ENCODE measurements around the gene SLC30A5. TPM values are rescaled to one million over a fixed set of nuclear protein-coding genes. Genes with fewer than 3 reads are reported as not detected.
"Not testable (repeated sequence)": the region's sequence is repeated elsewhere in the genome, so short reads cannot be mapped to it uniquely, and the experiment has no call there.

Gene SLC30A5
- total and polyA plus RNA-seq, 2 experiments from 2014 or later: 63.2 to 66.8 TPM

GRCh38 chr5:69140827-69141226 is 47.0 kb downstream of the SLC30A5 start:
- Histone ChIP-seq H3F3A (ENCODE audit: insufficient read depth) (no peaks in the 10 kb centered on the region), H3K9ac (no peak overlapping the region), H3K9me3 (ENCODE audit: low read depth) (no peaks in the 10 kb centered on the region), H4K20me1 (ENCODE audit: insufficient read depth) (no peaks in the 10 kb centered on the region), H3K36me3 (ENCODE audit: low read depth) (no peaks in the 10 kb centered on the region), H3K79me2 (ENCODE audit: insufficient read depth) (no peaks in the 10 kb centered on the region), H3K4me2 (ENCODE audit: unreplicated experiment) (no peak overlapping the region), H3K9me2 (ENCODE audit: insufficient read depth) (no peaks in the 10 kb centered on the region), H3K27ac (no peak overlapping the region), H3K4me1 (ENCODE audit: insufficient read depth) (no peaks in the 10 kb centered on the region), H3K27me3 (replicated peaks; ENCODE audit: insufficient read depth) (no peaks in the 10 kb centered on the region), H2AFZ (no peak overlapping the region), H3K4me3 (no peak overlapping the region)
- no peak for DNase-seq
- in situ Hi-C loops (cut with MboI): no loop called here
- TF ChIP-seq EZH2phosphoT487 (IDR thresholded peaks at IDR 0.05; ENCODE audit: insufficient read depth, low read depth): no peak
- no peak for TF ChIP-seq EZH2 (IDR thresholded peaks at IDR 0.05; ENCODE audit: insufficient read depth, poor library complexity, severe bottlenecking)
- 38% methylated on average over 1 of the region's 1 CpG for WGBS, 2 experiments (ENCODE audit: low coverage in 1 of 2, low lambda C conversion rate in 2 of 2, missing lambda C conversion rate in 2 of 2)

- not testable (repeated sequence) for H3K9me2 ChIP-seq (ENCODE audit: insufficient read depth)
Measured at GRCh38 chr5:69148576-69148975, 54.8 kb downstream of the SLC30A5 start.

GRCh38 chr5:69148981-69149675 is 55.3 kb downstream of the SLC30A5 start:
- no peak overlapping the region for H2AFZ ChIP-seq
- H4K20me1 ChIP-seq (ENCODE audit: insufficient read depth): no peaks in the 10 kb centered on the region
- H3K27me3 ChIP-seq (replicated peaks; ENCODE audit: insufficient read depth): no peaks in the 10 kb centered on the region
- no peaks in the 10 kb centered on the region for H3K36me3 ChIP-seq (ENCODE audit: low read depth)
- H3K9me3 ChIP-seq (ENCODE audit: low read depth): no peaks in the 10 kb centered on the region
- H3K27ac ChIP-seq: no peak overlapping the region
- H3K4me1 ChIP-seq (ENCODE audit: insufficient read depth): no peaks in the 10 kb centered on the region
- no peaks in the 10 kb centered on the region for H3K79me2 ChIP-seq (ENCODE audit: insufficient read depth)
- no peak for DNase-seq
- H3K9me2 ChIP-seq (ENCODE audit: insufficient read depth): no peaks in the 10 kb centered on the region
- no peak overlapping the region for H3K9ac ChIP-seq
- no peak overlapping the region for H3K4me3 ChIP-seq
- WGBS, 2 experiments (ENCODE audit: low coverage in 1 of 2, low lambda C conversion rate in 2 of 2, missing lambda C conversion rate in 2 of 2): 81 to 92% methylated on average over 2 of the region's 2 CpGs
- no peaks in the 10 kb centered on the region for H3F3A ChIP-seq (ENCODE audit: insufficient read depth)
- H3K4me2 ChIP-seq (ENCODE audit: unreplicated experiment): no peak overlapping the region
- in situ Hi-C loops (cut with MboI): no loop called here
- TF ChIP-seq EZH2 (IDR thresholded peaks at IDR 0.05; ENCODE audit: insufficient read depth, poor library complexity, severe bottlenecking): no peak
- no peak for TF ChIP-seq EZH2phosphoT487 (IDR thresholded peaks at IDR 0.05; ENCODE audit: insufficient read depth, low read depth)

More at GRCh38 chr5:69148576-69148975, 54.8 kb downstream of the SLC30A5 start:
- H4K20me1 ChIP-seq (ENCODE audit: insufficient read depth); H3K79me2 ChIP-seq (ENCODE audit: insufficient read depth); H2AFZ ChIP-seq; H3K4me2 ChIP-seq (ENCODE audit: unreplicated experiment); H3K9ac ChIP-seq; H3K4me1 ChIP-seq (ENCODE audit: insufficient read depth); H3K36me3 ChIP-seq (ENCODE audit: low read depth); in situ Hi-C loops (cut with MboI); H3K27ac ChIP-seq; H3F3A ChIP-seq (ENCODE audit: insufficient read depth); H3K9me3 ChIP-seq (ENCODE audit: low read depth); H3K4me3 ChIP-seq; H3K27me3 ChIP-seq (replicated peaks; ENCODE audit: insufficient read depth); DNase-seq: not testable (repeated sequence)
- 94 to 95% methylated on average over 7 of the region's 7 CpGs for WGBS, 2 experiments (ENCODE audit: low coverage in 1 of 2, low lambda C conversion rate in 2 of 2, missing lambda C conversion rate in 2 of 2)

DNA sequence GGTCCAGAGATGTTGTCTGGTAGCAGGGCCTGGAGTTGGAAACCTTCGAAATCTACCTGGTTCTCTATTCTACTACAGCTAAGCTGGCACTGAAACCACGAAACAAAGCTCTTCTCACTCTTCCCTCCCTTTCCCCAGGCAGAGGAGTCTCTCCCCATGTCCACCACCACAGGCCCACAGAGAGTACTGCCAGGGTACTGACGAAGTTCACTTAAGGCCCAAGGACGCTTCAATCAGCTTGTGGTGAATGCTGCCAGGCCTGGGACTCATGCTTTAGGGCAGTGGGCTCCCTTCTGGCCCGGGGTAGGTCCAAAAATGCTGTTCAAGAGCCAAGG is 55.8 kb downstream of the SLC30A5 start:
- TF ChIP-seq EZH2 (IDR thresholded peaks at IDR 0.05; ENCODE audit: insufficient read depth, poor library complexity, severe bottlenecking): no peak
- no peak for TF ChIP-seq EZH2phosphoT487 (IDR thresholded peaks at IDR 0.05; ENCODE audit: insufficient read depth, low read depth)
- Histone ChIP-seq H3K4me2 (ENCODE audit: unreplicated experiment) (no peak overlapping the region), H2AFZ (no peak overlapping the region), H3K4me1 (ENCODE audit: insufficient read depth) (no peaks in the 10 kb centered on the region), H4K20me1 (ENCODE audit: insufficient read depth) (no peaks in the 10 kb centered on the region), H3K27me3 (replicated peaks; ENCODE audit: insufficient read depth) (no peaks in the 10 kb centered on the region), H3K4me3 (no peak overlapping the region), H3K27ac (no peak overlapping the region), H3K79me2 (ENCODE audit: insufficient read depth) (no peaks in the 10 kb centered on the region), H3K9ac (no peak overlapping the region), H3K9me2 (ENCODE audit: insufficient read depth) (no peaks in the 10 kb centered on the region), H3K9me3 (ENCODE audit: low read depth) (no peaks in the 10 kb centered on the region), H3F3A (ENCODE audit: insufficient read depth) (no peaks in the 10 kb centered on the region), H3K36me3 (ENCODE audit: low read depth) (no peaks in the 10 kb centered on the region)
- in situ Hi-C loops (cut with MboI): no loop called here
- 80 to 81% methylated on average over 5 of the region's 5 CpGs for WGBS, 2 experiments (ENCODE audit: low coverage in 1 of 2, low lambda C conversion rate in 2 of 2, missing lambda C conversion rate in 2 of 2)
- no peak for DNase-seq

DNA sequence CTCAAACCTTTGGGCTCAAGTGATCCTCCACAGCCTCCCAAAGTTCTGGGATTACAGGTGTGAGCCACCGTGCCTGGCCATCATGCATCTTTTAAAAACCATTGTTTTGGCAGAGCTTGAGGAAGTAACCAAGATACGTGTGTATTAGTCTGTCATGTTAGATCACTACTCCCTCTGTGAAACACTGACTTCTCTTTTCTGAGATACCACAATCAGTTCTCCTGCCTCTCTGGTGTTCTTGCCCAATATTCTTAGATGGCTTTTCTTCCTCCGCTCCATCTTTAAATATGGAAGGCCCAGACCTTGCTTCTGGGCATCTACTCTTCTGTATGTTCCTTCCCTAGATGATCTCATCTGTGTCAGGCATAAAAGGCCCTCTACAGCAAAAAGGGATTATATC is 58.9 kb downstream of the SLC30A5 start:
- Histone ChIP-seq H3K27ac (no peak overlapping the region), H3K9me2 (ENCODE audit: insufficient read depth) (no peaks in the 10 kb centered on the region), H3K9ac (no peak overlapping the region), H3K4me2 (ENCODE audit: unreplicated experiment) (no peak overlapping the region), H3K4me3 (no peak overlapping the region), H3K36me3 (ENCODE audit: low read depth) (no peaks in the 10 kb centered on the region), H3K79me2 (ENCODE audit: insufficient read depth) (no peaks in the 10 kb centered on the region), H3K4me1 (ENCODE audit: insufficient read depth) (no peaks in the 10 kb centered on the region), H3F3A (ENCODE audit: insufficient read depth) (no peaks in the 10 kb centered on the region), H3K27me3 (replicated peaks; ENCODE audit: insufficient read depth) (no peaks in the 10 kb centered on the region), H2AFZ (no peak overlapping the region), H3K9me3 (ENCODE audit: low read depth) (no peaks in the 10 kb centered on the region), H4K20me1 (ENCODE audit: insufficient read depth) (no peaks in the 10 kb centered on the region)
- TF ChIP-seq EZH2 (IDR thresholded peaks at IDR 0.05; ENCODE audit: insufficient read depth, poor library complexity, severe bottlenecking): no peak
- TF ChIP-seq EZH2phosphoT487 (IDR thresholded peaks at IDR 0.05; ENCODE audit: insufficient read depth, low read depth): no peak
- in situ Hi-C loops (cut with MboI): no loop called here
- 68 to 74% methylated on average over 3 of the region's 3 CpGs for WGBS, 2 experiments (ENCODE audit: low coverage in 1 of 2, low lambda C conversion rate in 2 of 2, missing lambda C conversion rate in 2 of 2)
- DNase-seq: no peak
